ENCODE data around the gene ABCC10. TPM values are rescaled to one million over a fixed set of nuclear protein-coding genes. Genes with fewer than 3 reads are reported as not detected.
"Not testable (repeated sequence)": the region's sequence is repeated elsewhere in the genome, so short reads cannot be mapped to it uniquely, and the experiment has no call there.

The ABCC10 gene, protein sequence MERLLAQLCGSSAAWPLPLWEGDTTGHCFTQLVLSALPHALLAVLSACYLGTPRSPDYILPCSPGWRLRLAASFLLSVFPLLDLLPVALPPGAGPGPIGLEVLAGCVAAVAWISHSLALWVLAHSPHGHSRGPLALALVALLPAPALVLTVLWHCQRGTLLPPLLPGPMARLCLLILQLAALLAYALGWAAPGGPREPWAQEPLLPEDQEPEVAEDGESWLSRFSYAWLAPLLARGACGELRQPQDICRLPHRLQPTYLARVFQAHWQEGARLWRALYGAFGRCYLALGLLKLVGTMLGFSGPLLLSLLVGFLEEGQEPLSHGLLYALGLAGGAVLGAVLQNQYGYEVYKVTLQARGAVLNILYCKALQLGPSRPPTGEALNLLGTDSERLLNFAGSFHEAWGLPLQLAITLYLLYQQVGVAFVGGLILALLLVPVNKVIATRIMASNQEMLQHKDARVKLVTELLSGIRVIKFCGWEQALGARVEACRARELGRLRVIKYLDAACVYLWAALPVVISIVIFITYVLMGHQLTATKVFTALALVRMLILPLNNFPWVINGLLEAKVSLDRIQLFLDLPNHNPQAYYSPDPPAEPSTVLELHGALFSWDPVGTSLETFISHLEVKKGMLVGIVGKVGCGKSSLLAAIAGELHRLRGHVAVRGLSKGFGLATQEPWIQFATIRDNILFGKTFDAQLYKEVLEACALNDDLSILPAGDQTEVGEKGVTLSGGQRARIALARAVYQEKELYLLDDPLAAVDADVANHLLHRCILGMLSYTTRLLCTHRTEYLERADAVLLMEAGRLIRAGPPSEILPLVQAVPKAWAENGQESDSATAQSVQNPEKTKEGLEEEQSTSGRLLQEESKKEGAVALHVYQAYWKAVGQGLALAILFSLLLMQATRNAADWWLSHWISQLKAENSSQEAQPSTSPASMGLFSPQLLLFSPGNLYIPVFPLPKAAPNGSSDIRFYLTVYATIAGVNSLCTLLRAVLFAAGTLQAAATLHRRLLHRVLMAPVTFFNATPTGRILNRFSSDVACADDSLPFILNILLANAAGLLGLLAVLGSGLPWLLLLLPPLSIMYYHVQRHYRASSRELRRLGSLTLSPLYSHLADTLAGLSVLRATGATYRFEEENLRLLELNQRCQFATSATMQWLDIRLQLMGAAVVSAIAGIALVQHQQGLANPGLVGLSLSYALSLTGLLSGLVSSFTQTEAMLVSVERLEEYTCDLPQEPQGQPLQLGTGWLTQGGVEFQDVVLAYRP (N-terminal part only)
- total RNA-seq, result 10 to 100 TPM in 2 of 4 donors, 1 to 10 TPM in 1, under 1 TPM in 1; 0.59 to 35.5 (median 10.7) TPM

DNA sequence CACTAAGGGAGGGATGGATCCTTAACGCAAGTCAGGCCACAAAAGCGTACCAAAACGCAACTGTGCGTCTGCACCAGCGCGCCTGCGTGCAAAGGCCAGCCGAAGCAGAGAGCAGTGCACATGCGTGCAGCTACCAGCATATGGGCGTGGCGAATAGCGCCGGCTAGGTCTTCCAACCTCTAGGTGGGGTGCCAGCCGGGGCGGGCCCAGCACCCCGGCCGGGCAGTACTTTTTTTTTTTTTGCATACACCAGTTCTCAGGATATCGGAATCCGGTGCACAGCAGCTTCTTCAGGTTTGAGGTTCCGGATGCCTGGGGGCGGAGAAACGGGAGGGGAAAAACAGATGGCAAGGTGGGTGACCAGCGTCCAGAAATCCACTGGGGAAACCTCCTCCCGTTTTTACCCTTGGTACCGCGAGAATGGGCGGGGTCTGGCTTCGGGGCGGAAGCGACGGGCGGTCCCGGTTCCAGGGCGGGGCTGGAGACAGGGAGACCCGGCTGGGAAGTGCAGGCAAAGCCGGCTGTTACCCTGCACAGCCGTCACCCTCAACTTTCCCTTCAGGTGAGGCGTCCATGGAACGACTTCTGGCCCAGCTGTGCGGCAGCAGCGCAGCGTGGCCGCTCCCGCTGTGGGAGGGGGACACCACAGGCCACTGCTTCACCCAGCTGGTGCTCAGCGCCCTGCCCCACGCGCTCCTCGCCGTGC is at the start of gene ABCC10:
Gene ABCC10, plus strand, starts transcription at position 136 of the 706 bp plus-strand sequence. Its CDS starts 438 bp downstream, at position 574.
- H3K27me3 ChIP-seq, result no peaks in the 10 kb centered on the region
- TF ChIP-seq POLR2A (IDR thresholded peaks at IDR 0.05), result peak in 1 of 2 donors; percentile 36
- TF ChIP-seq, protein P1, sequence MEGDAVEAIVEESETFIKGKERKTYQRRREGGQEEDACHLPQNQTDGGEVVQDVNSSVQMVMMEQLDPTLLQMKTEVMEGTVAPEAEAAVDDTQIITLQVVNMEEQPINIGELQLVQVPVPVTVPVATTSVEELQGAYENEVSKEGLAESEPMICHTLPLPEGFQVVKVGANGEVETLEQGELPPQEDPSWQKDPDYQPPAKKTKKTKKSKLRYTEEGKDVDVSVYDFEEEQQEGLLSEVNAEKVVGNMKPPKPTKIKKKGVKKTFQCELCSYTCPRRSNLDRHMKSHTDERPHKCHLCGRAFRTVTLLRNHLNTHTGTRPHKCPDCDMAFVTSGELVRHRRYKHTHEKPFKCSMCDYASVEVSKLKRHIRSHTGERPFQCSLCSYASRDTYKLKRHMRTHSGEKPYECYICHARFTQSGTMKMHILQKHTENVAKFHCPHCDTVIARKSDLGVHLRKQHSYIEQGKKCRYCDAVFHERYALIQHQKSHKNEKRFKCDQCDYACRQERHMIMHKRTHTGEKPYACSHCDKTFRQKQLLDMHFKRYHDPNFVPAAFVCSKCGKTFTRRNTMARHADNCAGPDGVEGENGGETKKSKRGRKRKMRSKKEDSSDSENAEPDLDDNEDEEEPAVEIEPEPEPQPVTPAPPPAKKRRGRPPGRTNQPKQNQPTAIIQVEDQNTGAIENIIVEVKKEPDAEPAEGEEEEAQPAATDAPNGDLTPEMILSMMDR (IDR thresholded peaks at IDR 0.05), result peak in 3 of 4 experiments; percentile 43 to 49 (median 46)
- DNase-seq, result peak; percentile 93 to 94
- no peaks in the 10 kb centered on the region for H3K36me3 ChIP-seq
- intact Hi-C loops (cut with DNase I; ENCODE audit: low total_unique reads), result no loop called here
- H3K27ac ChIP-seq, result peak within 1 kb of the TSS; percentile 82 to 88
- peaks cover 4 to 5% of the 10 kb centered on the region in 2 donors for H3K4me1 ChIP-seq
- peak within 1 kb of the TSS; percentile 62 to 93 for H3K4me3 ChIP-seq
- H3K9me3 ChIP-seq, result no peaks in the 10 kb centered on the region

DNA sequence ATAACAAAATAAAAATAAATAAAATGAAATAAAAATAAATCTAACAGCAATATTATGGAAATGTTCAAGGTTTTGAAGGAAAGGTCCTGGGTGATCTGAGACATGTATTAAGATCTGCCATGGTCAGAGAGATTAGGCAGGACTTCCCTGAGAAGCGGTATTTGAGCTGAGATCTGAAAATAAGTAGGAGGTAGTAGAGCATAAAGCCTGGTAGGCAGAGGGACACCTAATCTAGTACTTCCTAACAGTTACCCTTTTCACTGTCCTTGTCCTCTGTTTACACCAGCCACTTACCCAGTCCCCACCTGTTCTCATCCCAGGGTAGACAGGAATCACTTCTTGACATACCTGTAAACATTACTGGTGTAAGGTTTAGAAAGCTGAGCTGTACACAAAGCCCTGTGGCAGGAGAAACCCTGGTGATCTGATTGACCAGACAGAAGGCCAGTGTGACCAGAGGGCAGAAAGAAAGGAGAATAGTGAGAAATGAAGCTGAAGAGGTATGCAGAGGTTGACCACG is 49.6 kb upstream of the ABCC10 start:
- no peak for TF ChIP-seq POLR2A (IDR thresholded peaks at IDR 0.05)
- TF ChIP-seq, protein P1 (IDR thresholded peaks at IDR 0.05), result no peak
- Histone ChIP-seq H3K27me3 (no peaks in the 10 kb centered on the region), H3K4me3 (no peak overlapping the region), H3K36me3 (no peaks in the 10 kb centered on the region), H3K27ac (no peak overlapping the region), H3K9me3 (no peaks in the 10 kb centered on the region), H3K4me1 (no peaks in the 10 kb centered on the region)
- DNase-seq, result no peak
- intact Hi-C loops (cut with DNase I; ENCODE audit: low total_unique reads), result no loop called here

DNA sequence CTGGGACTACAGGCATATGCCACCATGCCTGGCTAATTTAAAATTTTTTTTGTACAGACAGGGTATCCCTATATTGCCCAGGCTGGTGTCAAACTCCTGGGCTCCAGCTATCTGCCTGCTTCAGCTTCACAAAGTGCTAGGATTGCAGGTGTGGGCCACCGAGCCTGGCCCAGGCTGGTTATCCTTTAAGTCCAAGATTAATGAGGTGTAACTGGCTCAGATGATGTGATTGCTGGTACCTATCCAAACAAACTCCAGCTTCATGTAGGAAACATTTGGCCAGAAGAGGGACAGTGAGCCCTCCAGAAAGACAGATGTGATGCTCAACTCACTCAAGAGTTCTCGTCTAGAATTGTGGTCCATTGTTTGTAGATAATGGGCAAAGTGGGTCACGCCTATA is 48.7 kb upstream of the ABCC10 start:
- intact Hi-C loops (cut with DNase I; ENCODE audit: low total_unique reads), result no loop called here
- H3K4me1 ChIP-seq, result no peaks in the 10 kb centered on the region
- H3K36me3 ChIP-seq, result no peaks in the 10 kb centered on the region
- H3K27ac ChIP-seq, result no peak overlapping the region
- H3K27me3 ChIP-seq, result no peaks in the 10 kb centered on the region
- H3K9me3 ChIP-seq, result no peaks in the 10 kb centered on the region
- H3K4me3 ChIP-seq, result no peak overlapping the region
- TF ChIP-seq, protein P1 (IDR thresholded peaks at IDR 0.05), result no peak
- TF ChIP-seq POLR2A (IDR thresholded peaks at IDR 0.05), result no peak
- DNase-seq, result no peak

DNA sequence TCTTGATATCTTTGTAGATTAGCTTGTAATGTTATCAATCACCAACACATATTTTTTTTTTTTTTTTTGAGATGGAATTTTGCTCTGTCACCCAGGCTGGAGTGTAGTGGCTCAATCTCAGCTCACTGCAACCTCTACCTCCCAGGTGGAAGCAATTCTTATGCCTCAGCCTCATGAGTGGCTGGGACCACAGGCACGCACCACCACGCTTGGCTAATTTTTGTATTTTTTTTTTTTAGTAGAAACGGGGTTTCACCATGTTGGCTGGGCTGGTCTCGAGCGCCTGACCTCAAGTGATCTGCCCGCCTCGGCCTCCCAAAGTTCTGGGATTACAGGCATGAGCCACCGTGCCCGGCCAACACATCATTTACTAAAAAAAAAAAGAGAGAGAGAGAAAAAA is 46.5 kb upstream of the ABCC10 start:
- H3K9me3 ChIP-seq; H3K27me3 ChIP-seq; H3K27ac ChIP-seq; H3K4me3 ChIP-seq; DNase-seq; H3K4me1 ChIP-seq; intact Hi-C loops (cut with DNase I; ENCODE audit: low total_unique reads); H3K36me3 ChIP-seq: not testable (repeated sequence)
